ENCODE data around the gene RTEL1.

- TF ChIP-seq CTCF (IDR thresholded peaks at IDR 0.05) (no peak), ZFX (IDR thresholded peaks at IDR 0.05; ENCODE audit: borderline replicate concordance) (no peak)
Measured at GRCh38 chr20:63635431-63636141, 22.5 kb upstream of the RTEL1 start.

Measured in 22Rv1 (cell line).